BJ (cell line): Measurements from ENCODE around the gene EHMT2. TPM values are rescaled to one million over a fixed set of nuclear protein-coding genes. Genes with fewer than 3 reads are reported as not detected.
"Not testable (repeated sequence)": the region's sequence is repeated elsewhere in the genome, so short reads cannot be mapped to it uniquely, and the experiment has no call there.

ENCODE experiments used
- CTCF ChIA-PET: fragments of 350-600 bp; formaldehyde crosslinking; extraction: SDS; loops from one replicate; lab custom pipeline; 2021; ENCODE audit warnings: antibody characterized with exemption, inconsistent platforms; lab: Yijun Ruan, JAX
- POLR2A ChIA-PET: fragments of 300-600 bp; sonication (Branson Sonifier 250); formaldehyde crosslinking; extraction: SDS; loops from one replicate; lab custom pipeline; 2021; ENCODE audit warnings: antibody characterized with exemption; lab: Charles Lee
- DNase-seq: peaks from one replicate; pipeline ENCODE4 v3.0.0-alpha.2; 2011; ENCODE audit warnings: low read depth
- H3K27me3 ChIP-seq: 2 replicates; pipeline ENCODE4 v1.6.0; 2011; ENCODE audit warnings: low read length; ENCODE audit not compliant: control insufficient read depth, insufficient read depth
- H3K36me3 ChIP-seq: 2 replicates; pipeline ENCODE4 v1.5.1; 2011; ENCODE audit warnings: low read length; ENCODE audit not compliant: control insufficient read depth, insufficient read depth
- H3K4me3 ChIP-seq: 2 replicates; pipeline ENCODE4 v1.5.1; 2011; ENCODE audit warnings: low read depth, mild to moderate bottlenecking, control low read depth, low read length
- polyA plus RNA-seq: library from polyadenylated mRNA; depleted of rRNA; stranded (reverse); fragments of >200 nt; gene quantifications from 2 replicates; pipeline ENCODE4 v1.2.3, GENCODE V29; 2011
- TF ChIP-seq, protein P1 (sequence below): IDR thresholded peaks from 2 replicates; pipeline ENCODE4 v1.5.1; 2011; ENCODE audit warnings: low read depth, mild to moderate bottlenecking, control low read depth, inconsistent platforms, low read length, moderate library complexity; ENCODE audit not compliant: insufficient read depth

EHMT2 gene
- polyA plus RNA-seq, 1 experiment = 32.8 TPM

DNA sequence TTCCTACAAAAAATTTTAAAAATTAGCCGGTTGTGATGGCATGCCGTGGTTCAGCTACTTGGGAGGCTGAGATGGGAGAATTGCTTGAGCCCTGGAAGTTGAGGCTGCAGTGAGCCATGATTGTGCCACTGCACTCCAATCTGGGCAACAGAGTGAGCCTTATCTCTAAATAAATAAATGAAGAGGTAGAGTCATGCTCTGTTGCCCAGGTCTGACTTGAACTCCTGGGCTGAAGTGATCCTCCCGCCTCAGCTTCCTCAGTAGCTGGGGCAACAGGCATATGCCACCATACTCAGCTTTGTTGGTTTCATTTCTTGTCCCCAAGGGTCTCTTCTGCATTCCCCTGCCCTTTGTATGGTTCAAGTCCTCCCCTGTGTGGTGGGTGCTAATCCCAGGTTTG lies 53.0 kb downstream of the EHMT2 start:
- H3K4me3 ChIP-seq = no peak overlapping the region
- DNase-seq = no peak
- TF ChIP-seq, protein P1, sequence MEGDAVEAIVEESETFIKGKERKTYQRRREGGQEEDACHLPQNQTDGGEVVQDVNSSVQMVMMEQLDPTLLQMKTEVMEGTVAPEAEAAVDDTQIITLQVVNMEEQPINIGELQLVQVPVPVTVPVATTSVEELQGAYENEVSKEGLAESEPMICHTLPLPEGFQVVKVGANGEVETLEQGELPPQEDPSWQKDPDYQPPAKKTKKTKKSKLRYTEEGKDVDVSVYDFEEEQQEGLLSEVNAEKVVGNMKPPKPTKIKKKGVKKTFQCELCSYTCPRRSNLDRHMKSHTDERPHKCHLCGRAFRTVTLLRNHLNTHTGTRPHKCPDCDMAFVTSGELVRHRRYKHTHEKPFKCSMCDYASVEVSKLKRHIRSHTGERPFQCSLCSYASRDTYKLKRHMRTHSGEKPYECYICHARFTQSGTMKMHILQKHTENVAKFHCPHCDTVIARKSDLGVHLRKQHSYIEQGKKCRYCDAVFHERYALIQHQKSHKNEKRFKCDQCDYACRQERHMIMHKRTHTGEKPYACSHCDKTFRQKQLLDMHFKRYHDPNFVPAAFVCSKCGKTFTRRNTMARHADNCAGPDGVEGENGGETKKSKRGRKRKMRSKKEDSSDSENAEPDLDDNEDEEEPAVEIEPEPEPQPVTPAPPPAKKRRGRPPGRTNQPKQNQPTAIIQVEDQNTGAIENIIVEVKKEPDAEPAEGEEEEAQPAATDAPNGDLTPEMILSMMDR = no peak
- peaks cover 6% of the 10 kb centered on the region for H3K36me3 ChIP-seq
- ChIA-PET POLR2A (interaction anchor here (0.6 kb wide), 1 partner anchor 57 kb away, joined by 19 read pairs; the partner anchor contains the start of gene ZBTB12), CTCF (no interaction called here)
- no peaks in the 10 kb centered on the region for H3K27me3 ChIP-seq

DNA sequence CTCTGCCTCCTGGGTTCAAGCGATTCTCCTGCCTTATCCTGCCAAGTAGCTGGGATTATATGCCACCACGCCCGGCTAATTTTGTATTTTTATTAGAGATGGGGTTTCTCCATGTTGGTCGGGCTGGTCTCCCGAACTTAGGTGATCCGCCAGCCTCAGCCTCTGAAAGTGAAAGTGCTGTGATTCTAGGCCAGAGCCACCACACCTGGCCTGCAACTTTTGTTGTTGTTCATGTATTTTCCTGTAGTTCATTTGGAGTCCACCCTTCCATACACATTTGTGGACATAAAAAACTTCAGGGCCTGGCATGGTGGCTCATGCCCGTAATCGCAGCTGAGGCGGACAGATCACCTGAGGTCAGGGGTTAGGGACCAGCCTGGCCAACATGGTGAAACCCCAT lies 55.4 kb downstream of the EHMT2 start:
- H3K36me3 ChIP-seq = peaks cover 13% of the 10 kb centered on the region
- H3K27me3 ChIP-seq = no peaks in the 10 kb centered on the region
- DNase-seq = no peak
- POLR2A ChIA-PET = no interaction called here
- TF ChIP-seq, protein P1 = no peak
- CTCF ChIA-PET = no interaction called here
- H3K4me3 ChIP-seq = no peak overlapping the region

DNA sequence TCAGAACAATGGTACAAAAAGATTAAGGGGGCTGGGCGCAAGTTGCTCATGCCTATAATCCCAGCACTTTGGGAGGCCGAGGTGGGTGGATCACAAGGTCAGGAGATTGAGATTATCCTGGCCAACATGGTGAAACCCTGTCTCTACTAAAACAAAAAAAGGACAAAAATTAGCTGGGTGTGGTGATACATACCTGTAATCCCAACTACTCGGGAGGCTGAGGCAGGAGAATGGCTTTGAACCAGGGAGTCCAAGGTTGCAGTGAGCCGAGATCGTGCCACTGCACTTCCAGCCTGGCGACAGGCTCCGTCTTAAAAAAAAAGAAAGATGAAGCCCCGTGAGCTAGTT lies 57.7 kb downstream of the EHMT2 start:
- CTCF ChIA-PET = interaction anchor here (0.6 to 0.8 kb wide), 4 partner anchors 26 to 120 kb away, joined by 3 read pairs; partner anchors contain the start of gene DDAH2
- POLR2A ChIA-PET, H3K27me3 ChIP-seq, H3K4me3 ChIP-seq, DNase-seq: not testable (repeated sequence)
- H3K36me3 ChIP-seq = peaks cover 13% of the 10 kb centered on the region

DNA sequence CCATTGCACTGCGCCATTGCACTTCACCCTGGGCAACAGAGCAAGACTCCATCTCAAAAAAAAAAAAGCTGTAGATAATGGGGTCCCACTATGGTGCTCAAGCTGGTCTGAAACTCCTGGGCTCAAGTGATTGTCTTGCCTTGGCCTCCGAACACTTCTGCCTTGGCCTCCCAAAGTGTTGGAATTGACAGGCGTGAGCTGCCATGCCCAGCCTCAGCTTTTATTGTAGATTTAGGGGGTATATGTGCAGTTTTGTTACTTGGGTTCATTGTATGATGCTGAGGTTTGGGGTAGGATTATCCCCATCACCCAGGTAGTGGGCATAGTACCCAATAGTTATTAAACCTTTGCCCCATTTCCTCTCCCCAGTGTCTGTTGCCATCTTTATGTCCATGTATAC lies 58.5 kb downstream of the EHMT2 start:
- POLR2A ChIA-PET = interaction anchor here (0.6 kb wide), 1 partner anchor 24 kb away, joined by 3 read pairs; the partner anchor contains the start of gene NEU1
- CTCF ChIA-PET = interaction anchor here (0.8 to 1.3 kb wide), 4 partner anchors 9 to 113 kb away, joined by 3 to 6 read pairs (median 4); no protein-coding TSS in a partner anchor
- H3K27me3 ChIP-seq = no peaks in the 10 kb centered on the region

DNA sequence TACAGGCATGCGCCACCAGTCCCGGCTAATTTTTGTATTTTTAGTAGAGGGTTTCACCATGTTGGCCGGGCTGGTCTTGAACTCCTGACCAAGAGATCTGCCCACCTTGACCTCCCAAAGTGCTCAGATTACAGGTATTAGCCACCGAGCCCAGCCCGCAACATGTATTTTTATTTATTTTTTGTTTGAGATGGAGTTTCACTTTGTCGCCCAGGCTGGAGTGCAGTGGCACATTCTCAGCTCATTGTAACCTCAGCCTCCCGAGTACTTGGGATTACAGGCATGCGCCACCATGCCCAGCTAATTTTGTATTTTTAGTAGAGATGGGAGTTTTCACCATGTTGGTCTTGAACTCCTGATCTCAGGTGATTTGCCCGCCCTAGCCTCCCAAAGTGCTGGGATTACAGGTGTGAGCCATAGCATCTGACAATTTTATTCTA lies 59.4 kb downstream of the EHMT2 start:
- H3K36me3 ChIP-seq = peaks cover 13% of the 10 kb centered on the region
- H3K27me3 ChIP-seq, POLR2A ChIA-PET, DNase-seq: not testable (repeated sequence)
- CTCF ChIA-PET = interaction anchor here (0.6 to 1.3 kb wide), 6 partner anchors 8 to 861 kb away, joined by 3 to 6 read pairs (median 4); no protein-coding TSS in a partner anchor
- peak overlapping the region; percentile 5; the same call in 1 of the 2 replicates for H3K4me3 ChIP-seq

More for the DNA sequence above, 58.5 kb downstream of the EHMT2 start:
- TF ChIP-seq, protein P1 = no peak
- DNase-seq = no peak
- Histone ChIP-seq H3K36me3 (peaks cover 13% of the 10 kb centered on the region), H3K4me3 (no peak overlapping the region)

DNA sequence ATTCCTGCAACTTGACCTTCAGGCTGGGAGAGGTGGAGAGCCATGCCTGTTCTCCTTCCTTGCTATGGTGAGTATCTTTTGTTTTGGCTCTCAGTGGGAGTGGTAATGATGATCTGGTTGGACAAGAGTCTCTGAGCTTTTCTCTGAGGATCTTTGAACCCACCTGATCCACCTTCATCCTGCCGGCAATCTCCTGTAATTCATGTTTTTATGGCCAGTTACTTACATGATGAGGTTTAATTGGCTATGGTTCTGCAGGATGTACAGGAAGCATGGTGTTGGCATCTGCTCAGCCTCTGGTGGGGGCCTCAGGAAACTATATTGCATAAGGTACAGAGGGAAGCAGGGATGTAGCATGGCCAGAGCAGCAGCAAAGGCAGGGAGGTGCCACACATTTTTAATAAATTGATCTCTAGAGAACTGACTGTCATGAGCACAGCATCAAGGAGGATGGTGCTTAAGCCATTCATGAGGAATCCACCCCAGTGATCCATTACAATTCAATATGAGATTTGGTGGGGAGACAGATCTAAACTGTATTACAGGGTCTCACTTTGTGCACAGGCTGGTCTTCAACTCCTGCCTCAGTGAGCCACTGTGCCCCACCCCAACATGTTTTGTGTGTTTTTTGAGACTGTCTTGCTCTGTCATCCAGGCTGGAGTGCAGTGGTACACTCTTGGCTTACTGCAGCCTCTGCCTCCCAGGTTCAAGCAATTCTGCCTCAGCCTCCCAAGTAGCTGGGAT lies 60.0 kb downstream of the EHMT2 start:
- ChIA-PET POLR2A (interaction anchor here (0.6 to 0.8 kb wide), 3 partner anchors 10 to 36 kb away, joined by 3 to 5 read pairs (median 3); partner anchors contain the start of genes HSPA1A and HSPA1L), CTCF (interaction anchor here (0.6 to 1.3 kb wide), 3 partner anchors 7 to 862 kb away, joined by 3 to 4 read pairs (median 4); no protein-coding TSS in a partner anchor)
- Histone ChIP-seq H3K27me3 (no peaks in the 10 kb centered on the region), H3K36me3 (peaks cover 13% of the 10 kb centered on the region), H3K4me3 (peak overlapping the region; percentile 98)
- DNase-seq = no peak
- TF ChIP-seq, protein P1 = no peak
